Measurements from ENCODE around the gene RHNO1. TPM values are rescaled to one million over a fixed set of nuclear protein-coding genes. Genes with fewer than 3 reads are reported as not detected.

Gene RHNO1
- total RNA-seq, 1 experiment from 2014 or later = 71.7 TPM

- Histone ChIP-seq H3K36me3 (ENCODE audit: insufficient read depth, low read length, poor library complexity, severe bottlenecking) (peaks cover 38% of the 10 kb centered on the region), H3K27me3 (replicated peaks; ENCODE audit: insufficient read depth, low read depth, low read length, poor library complexity) (no peaks in the 10 kb centered on the region), H3K9me3 (ENCODE audit: low read depth, low read length, poor library complexity, severe bottlenecking) (no peaks in the 10 kb centered on the region), H3K4me1 (ENCODE audit: insufficient read depth, low read length, poor library complexity, severe bottlenecking) (no peaks in the 10 kb centered on the region), H3K27ac (ENCODE audit: low read depth, low read length, poor library complexity, severe bottlenecking) (no peak within 1 kb of the TSS), H3K4me3 (ENCODE audit: low read depth, low read length, poor library complexity, severe bottlenecking) (no peak within 1 kb of the TSS)
- TF ChIP-seq EZH2 (IDR thresholded peaks at IDR 0.05; ENCODE audit: borderline replicate concordance, low read depth, low read length, poor library complexity, severe bottlenecking) (no peak), CTCF (conservative IDR thresholded peaks at IDR 0.05; ENCODE audit: low read depth, low read length) (no peak)
- intact Hi-C loops (cut with micrococcal nuclease; ENCODE audit: unreplicated experiment) = no loop called here
- BruUV-seq (replicated peaks) = no TSS peak
- DNase-seq (ENCODE audit: low spot score) = no peak
- ChIA-PET POLR2A (ENCODE audit: low non-redundant PET) (interaction anchor here (0.6 kb wide), 1 partner anchor 55 kb away, joined by 3 read pairs; no protein-coding TSS in a partner anchor), CTCF (interaction anchor here (0.6 to 1.1 kb wide), 2 partner anchors 20 to 30 kb away, joined by 3 to 4 read pairs; partner anchors contain the start of genes FOXM1 and RHNO1)
Measured at GRCh38 chr12:2857021-2857431, 20.0 kb upstream of the RHNO1 start, which contains the start of gene TEX52. TEX52 (minus strand) TSS chr12:2857039; CDS start chr12:2857026, 13 bp downstream.

GRCh38 chr12:2857576-2857975, 19.4 kb upstream of the RHNO1 start:
- no TSS peak for BruUV-seq (replicated peaks)
- POLR2A ChIA-PET (ENCODE audit: low non-redundant PET) = interaction anchor here (0.6 kb wide), 1 partner anchor 54 kb away, joined by 3 read pairs; no protein-coding TSS in a partner anchor

GRCh38 chr12:2858334-2858733, 18.7 kb upstream of the RHNO1 start:
- H3K27me3 ChIP-seq (replicated peaks; ENCODE audit: insufficient read depth, low read depth, low read length, poor library complexity) = no peaks in the 10 kb centered on the region
- no peak for DNase-seq (ENCODE audit: low spot score)
- H3K27ac ChIP-seq (ENCODE audit: low read depth, low read length, poor library complexity, severe bottlenecking) = no peak overlapping the region
- no TSS peak for BruUV-seq (replicated peaks)
- peaks cover 52% of the 10 kb centered on the region for H3K36me3 ChIP-seq (ENCODE audit: insufficient read depth, low read length, poor library complexity, severe bottlenecking)
- ChIA-PET CTCF (no interaction called here), POLR2A (ENCODE audit: low non-redundant PET) (no interaction called here)
- no peak overlapping the region for H3K4me3 ChIP-seq (ENCODE audit: low read depth, low read length, poor library complexity, severe bottlenecking)
- no peaks in the 10 kb centered on the region for H3K9me3 ChIP-seq (ENCODE audit: low read depth, low read length, poor library complexity, severe bottlenecking)
- no peaks in the 10 kb centered on the region for H3K4me1 ChIP-seq (ENCODE audit: insufficient read depth, low read length, poor library complexity, severe bottlenecking)
- no peak for TF ChIP-seq CTCF (conservative IDR thresholded peaks at IDR 0.05; ENCODE audit: low read depth, low read length)
- no peak for TF ChIP-seq EZH2 (IDR thresholded peaks at IDR 0.05; ENCODE audit: borderline replicate concordance, low read depth, low read length, poor library complexity, severe bottlenecking)
- intact Hi-C loops (cut with micrococcal nuclease; ENCODE audit: unreplicated experiment) = no loop called here

More at GRCh38 chr12:2857576-2857975, 19.4 kb upstream of the RHNO1 start:
- H3K27me3 ChIP-seq (replicated peaks; ENCODE audit: insufficient read depth, low read depth, low read length, poor library complexity) = no peaks in the 10 kb centered on the region
- no peaks in the 10 kb centered on the region for H3K4me1 ChIP-seq (ENCODE audit: insufficient read depth, low read length, poor library complexity, severe bottlenecking)
- H3K36me3 ChIP-seq (ENCODE audit: insufficient read depth, low read length, poor library complexity, severe bottlenecking) = peaks cover 44% of the 10 kb centered on the region
- intact Hi-C loops (cut with micrococcal nuclease; ENCODE audit: unreplicated experiment) = no loop called here
- TF ChIP-seq EZH2 (IDR thresholded peaks at IDR 0.05; ENCODE audit: borderline replicate concordance, low read depth, low read length, poor library complexity, severe bottlenecking) (no peak), CTCF (conservative IDR thresholded peaks at IDR 0.05; ENCODE audit: low read depth, low read length) (no peak)
- DNase-seq (ENCODE audit: low spot score) = no peak
- H3K27ac ChIP-seq (ENCODE audit: low read depth, low read length, poor library complexity, severe bottlenecking) = no peak overlapping the region
- no peak overlapping the region for H3K4me3 ChIP-seq (ENCODE audit: low read depth, low read length, poor library complexity, severe bottlenecking)
- CTCF ChIA-PET = interaction anchor here (0.6 kb wide), 1 partner anchor 29 kb away, joined by 3 read pairs; no protein-coding TSS in a partner anchor
- no peaks in the 10 kb centered on the region for H3K9me3 ChIP-seq (ENCODE audit: low read depth, low read length, poor library complexity, severe bottlenecking)
